Measurements from ENCODE around the gene STX4. TPM values are rescaled to one million over a fixed set of nuclear protein-coding genes. Genes with fewer than 3 reads are reported as not detected.

STX4 gene
- total and polyA plus RNA-seq, 4 donors = 11.4 to 22.1 (median 17.4) TPM

GRCh38 chr16:30992931-30993816 is 40.2 kb upstream of the STX4 start:
- Histone ChIP-seq H3K9ac (ENCODE audit: low read depth in 1 of 2, low read length in 2 of 2) (no peak overlapping the region), H3K4me1 (ENCODE audit: control insufficient read depth in 4 of 4, insufficient read depth in 4 of 4, low read length in 3 of 4) (peaks cover 0 to 12% (median 9%) of the 10 kb centered on the region in 4 donors), H3K4me3 (ENCODE audit: low read depth in 1 of 3, low read length in 3 of 3) (no peak overlapping the region), H3K27ac (ENCODE audit: low read depth in 1 of 2, low read length in 2 of 2) (no peak overlapping the region), H3K27me3 (ENCODE audit: control insufficient read depth in 4 of 4, insufficient read depth in 4 of 4, low read length in 3 of 4) (no peaks in the 10 kb centered on the region), H3K36me3 (ENCODE audit: control insufficient read depth in 4 of 4, insufficient read depth in 3 of 4, low read depth in 1 of 4, low read length in 3 of 4) (peaks cover 0 to 2% (median 0%) of the 10 kb centered on the region in 4 donors), H3K9me3 (ENCODE audit: control insufficient read depth in 4 of 4, low read length in 3 of 4) (no peaks in the 10 kb centered on the region)
- no peak for TF ChIP-seq RXRA (IDR thresholded peaks at IDR 0.05)
- TF ChIP-seq YY1 (IDR thresholded peaks at IDR 0.05) = no peak
- TF ChIP-seq JUND (IDR thresholded peaks at IDR 0.05) = no peak
- TF ChIP-seq, protein P1, sequence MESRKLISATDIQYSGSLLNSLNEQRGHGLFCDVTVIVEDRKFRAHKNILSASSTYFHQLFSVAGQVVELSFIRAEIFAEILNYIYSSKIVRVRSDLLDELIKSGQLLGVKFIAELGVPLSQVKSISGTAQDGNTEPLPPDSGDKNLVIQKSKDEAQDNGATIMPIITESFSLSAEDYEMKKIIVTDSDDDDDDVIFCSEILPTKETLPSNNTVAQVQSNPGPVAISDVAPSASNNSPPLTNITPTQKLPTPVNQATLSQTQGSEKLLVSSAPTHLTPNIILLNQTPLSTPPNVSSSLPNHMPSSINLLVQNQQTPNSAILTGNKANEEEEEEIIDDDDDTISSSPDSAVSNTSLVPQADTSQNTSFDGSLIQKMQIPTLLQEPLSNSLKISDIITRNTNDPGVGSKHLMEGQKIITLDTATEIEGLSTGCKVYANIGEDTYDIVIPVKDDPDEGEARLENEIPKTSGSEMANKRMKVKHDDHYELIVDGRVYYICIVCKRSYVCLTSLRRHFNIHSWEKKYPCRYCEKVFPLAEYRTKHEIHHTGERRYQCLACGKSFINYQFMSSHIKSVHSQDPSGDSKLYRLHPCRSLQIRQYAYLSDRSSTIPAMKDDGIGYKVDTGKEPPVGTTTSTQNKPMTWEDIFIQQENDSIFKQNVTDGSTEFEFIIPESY (IDR thresholded peaks at IDR 0.05) = no peak
- no peak for TF ChIP-seq GABPA (IDR thresholded peaks at IDR 0.05 in 1 of 2, conservative IDR thresholded peaks at IDR 0.05 in 1 of 2)
- no peak for TF ChIP-seq FOXA2 (IDR thresholded peaks at IDR 0.05)
- no peak for TF ChIP-seq HNF4A (conservative IDR thresholded peaks at IDR 0.05)
- TF ChIP-seq NR2F2 (IDR thresholded peaks at IDR 0.05) = no peak
- TF ChIP-seq FOXA1 (IDR thresholded peaks at IDR 0.05) = no peak
- TF ChIP-seq, protein P2, sequence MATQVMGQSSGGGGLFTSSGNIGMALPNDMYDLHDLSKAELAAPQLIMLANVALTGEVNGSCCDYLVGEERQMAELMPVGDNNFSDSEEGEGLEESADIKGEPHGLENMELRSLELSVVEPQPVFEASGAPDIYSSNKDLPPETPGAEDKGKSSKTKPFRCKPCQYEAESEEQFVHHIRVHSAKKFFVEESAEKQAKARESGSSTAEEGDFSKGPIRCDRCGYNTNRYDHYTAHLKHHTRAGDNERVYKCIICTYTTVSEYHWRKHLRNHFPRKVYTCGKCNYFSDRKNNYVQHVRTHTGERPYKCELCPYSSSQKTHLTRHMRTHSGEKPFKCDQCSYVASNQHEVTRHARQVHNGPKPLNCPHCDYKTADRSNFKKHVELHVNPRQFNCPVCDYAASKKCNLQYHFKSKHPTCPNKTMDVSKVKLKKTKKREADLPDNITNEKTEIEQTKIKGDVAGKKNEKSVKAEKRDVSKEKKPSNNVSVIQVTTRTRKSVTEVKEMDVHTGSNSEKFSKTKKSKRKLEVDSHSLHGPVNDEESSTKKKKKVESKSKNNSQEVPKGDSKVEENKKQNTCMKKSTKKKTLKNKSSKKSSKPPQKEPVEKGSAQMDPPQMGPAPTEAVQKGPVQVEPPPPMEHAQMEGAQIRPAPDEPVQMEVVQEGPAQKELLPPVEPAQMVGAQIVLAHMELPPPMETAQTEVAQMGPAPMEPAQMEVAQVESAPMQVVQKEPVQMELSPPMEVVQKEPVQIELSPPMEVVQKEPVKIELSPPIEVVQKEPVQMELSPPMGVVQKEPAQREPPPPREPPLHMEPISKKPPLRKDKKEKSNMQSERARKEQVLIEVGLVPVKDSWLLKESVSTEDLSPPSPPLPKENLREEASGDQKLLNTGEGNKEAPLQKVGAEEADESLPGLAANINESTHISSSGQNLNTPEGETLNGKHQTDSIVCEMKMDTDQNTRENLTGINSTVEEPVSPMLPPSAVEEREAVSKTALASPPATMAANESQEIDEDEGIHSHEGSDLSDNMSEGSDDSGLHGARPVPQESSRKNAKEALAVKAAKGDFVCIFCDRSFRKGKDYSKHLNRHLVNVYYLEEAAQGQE (IDR thresholded peaks at IDR 0.05) = no peak
- TF ChIP-seq, protein P3, sequence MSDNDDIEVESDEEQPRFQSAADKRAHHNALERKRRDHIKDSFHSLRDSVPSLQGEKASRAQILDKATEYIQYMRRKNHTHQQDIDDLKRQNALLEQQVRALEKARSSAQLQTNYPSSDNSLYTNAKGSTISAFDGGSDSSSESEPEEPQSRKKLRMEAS (IDR thresholded peaks at IDR 0.05) = no peak
- no peak for TF ChIP-seq SP1 (IDR thresholded peaks at IDR 0.05)
- TF ChIP-seq, protein P4, sequence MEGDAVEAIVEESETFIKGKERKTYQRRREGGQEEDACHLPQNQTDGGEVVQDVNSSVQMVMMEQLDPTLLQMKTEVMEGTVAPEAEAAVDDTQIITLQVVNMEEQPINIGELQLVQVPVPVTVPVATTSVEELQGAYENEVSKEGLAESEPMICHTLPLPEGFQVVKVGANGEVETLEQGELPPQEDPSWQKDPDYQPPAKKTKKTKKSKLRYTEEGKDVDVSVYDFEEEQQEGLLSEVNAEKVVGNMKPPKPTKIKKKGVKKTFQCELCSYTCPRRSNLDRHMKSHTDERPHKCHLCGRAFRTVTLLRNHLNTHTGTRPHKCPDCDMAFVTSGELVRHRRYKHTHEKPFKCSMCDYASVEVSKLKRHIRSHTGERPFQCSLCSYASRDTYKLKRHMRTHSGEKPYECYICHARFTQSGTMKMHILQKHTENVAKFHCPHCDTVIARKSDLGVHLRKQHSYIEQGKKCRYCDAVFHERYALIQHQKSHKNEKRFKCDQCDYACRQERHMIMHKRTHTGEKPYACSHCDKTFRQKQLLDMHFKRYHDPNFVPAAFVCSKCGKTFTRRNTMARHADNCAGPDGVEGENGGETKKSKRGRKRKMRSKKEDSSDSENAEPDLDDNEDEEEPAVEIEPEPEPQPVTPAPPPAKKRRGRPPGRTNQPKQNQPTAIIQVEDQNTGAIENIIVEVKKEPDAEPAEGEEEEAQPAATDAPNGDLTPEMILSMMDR (IDR thresholded peaks at IDR 0.05; ENCODE audit: low read depth, low read length, missing input control) = no peak
- TF ChIP-seq TAF1 (conservative IDR thresholded peaks at IDR 0.05) = no peak
- TF ChIP-seq HNF4G (IDR thresholded peaks at IDR 0.05) = no peak
- no peak for TF ChIP-seq RAD21 (IDR thresholded peaks at IDR 0.05)
- no peak for TF ChIP-seq EGR1 (IDR thresholded peaks at IDR 0.05; ENCODE audit: low read depth in 2 of 2)
- no peak for DNase-seq (ENCODE audit: low spot score)
- 87% methylated on average over 29 of the region's 29 CpGs for WGBS

All from liver (tissue), 9 donors.